Tibial nerve (tissue), 4 donors: ENCODE results near the gene PNO1. TPM values are rescaled to one million over a fixed set of nuclear protein-coding genes. Genes with fewer than 3 reads are reported as not detected.
"Not testable (repeated sequence)": the region's sequence is repeated elsewhere in the genome, so short reads cannot be mapped to it uniquely, and the experiment has no call there.

Experiments used
- DNase-seq, 2 donors: peaks; one replicate each; pipeline ENCODE4 v3.0.0-alpha.2; 2019; ENCODE audit warnings: low spot score in 2 of 2
- H3K27ac ChIP-seq, 4 donors: fragments of 200-600 bp; sonication (generic) in 3 of 4; one replicate each; pipeline ENCODE4 v1.5.1; 2017 to 2019; ENCODE audit warnings: mild to moderate bottlenecking in 1 of 4
- H3K27me3 ChIP-seq, 2 donors: fragments of 200-600 bp; sonication (generic) in 1 of 2; one replicate each; pipeline versions ENCODE4 v1.5.1 to v1.6.0; 2017 to 2019
- H3K36me3 ChIP-seq, 3 donors: fragments of 200-600 bp; sonication (generic); one replicate each; pipeline ENCODE4 v1.5.1; 2018 to 2019
- H3K4me1 ChIP-seq, 4 donors: fragments of 200-600 bp; sonication (generic) in 3 of 4; one replicate each; pipeline ENCODE4 v1.5.1; 2017 to 2019
- H3K4me3 ChIP-seq, 4 donors: fragments of 200-600 bp; sonication (generic) in 3 of 4; one replicate each; pipeline ENCODE4 v1.5.1; 2017 to 2019; ENCODE audit warnings: mild to moderate bottlenecking in 1 of 4, moderate library complexity in 1 of 4
- H3K9me3 ChIP-seq, 4 donors: fragments of 200-600 bp; sonication (generic) in 3 of 4; one replicate each; pipeline ENCODE4 v1.5.1; 2017 to 2019
- EP300 ChIP-seq, 2 donors: sonication (generic); formaldehyde crosslinking; IDR thresholded peaks; one replicate each; pipeline ENCODE4 v1.6.1; 2017; ENCODE audit warnings: antibody characterized with exemption in 2 of 2, mild to moderate bottlenecking in 1 of 2
- POLR2A ChIP-seq, 2 donors: fragments of 450-650 bp; IDR thresholded peaks; one replicate each; pipeline ENCODE4 v1.6.1; 2017; ENCODE audit warnings: antibody characterized with exemption in 2 of 2, mild to moderate bottlenecking in 2 of 2, moderate library complexity in 2 of 2
- WGBS, 2 donors: methylation state at CpG; one replicate each; pipeline ENCODE4 v1.1.5; 2018; 5-methylcytosine and 5-hydroxymethylcytosine counted together
- total RNA-seq, 4 donors: library from RNA; depleted of rRNA; stranded (reverse); fragments of >200 nt; gene quantifications; one replicate each; pipeline ENCODE4 v1.1.0, GENCODE V29; 2016
- TF ChIP-seq, protein P1 (sequence below), 5 experiments: fragments of 200-600 bp in 3 of 5; fragments of 450-650 bp in 2 of 5; sonication (generic) in 3 of 5; IDR thresholded peaks; one replicate each; pipeline ENCODE4 v1.5.1; 2016 to 2019; ENCODE audit warnings: antibody characterized with exemption in 5 of 5, mild to moderate bottlenecking in 3 of 5, moderate library complexity in 2 of 5

The PNO1 gene
- total RNA-seq, result 10 to 100 TPM; 12.7 to 28.5 (median 15.4) TPM

DNA sequence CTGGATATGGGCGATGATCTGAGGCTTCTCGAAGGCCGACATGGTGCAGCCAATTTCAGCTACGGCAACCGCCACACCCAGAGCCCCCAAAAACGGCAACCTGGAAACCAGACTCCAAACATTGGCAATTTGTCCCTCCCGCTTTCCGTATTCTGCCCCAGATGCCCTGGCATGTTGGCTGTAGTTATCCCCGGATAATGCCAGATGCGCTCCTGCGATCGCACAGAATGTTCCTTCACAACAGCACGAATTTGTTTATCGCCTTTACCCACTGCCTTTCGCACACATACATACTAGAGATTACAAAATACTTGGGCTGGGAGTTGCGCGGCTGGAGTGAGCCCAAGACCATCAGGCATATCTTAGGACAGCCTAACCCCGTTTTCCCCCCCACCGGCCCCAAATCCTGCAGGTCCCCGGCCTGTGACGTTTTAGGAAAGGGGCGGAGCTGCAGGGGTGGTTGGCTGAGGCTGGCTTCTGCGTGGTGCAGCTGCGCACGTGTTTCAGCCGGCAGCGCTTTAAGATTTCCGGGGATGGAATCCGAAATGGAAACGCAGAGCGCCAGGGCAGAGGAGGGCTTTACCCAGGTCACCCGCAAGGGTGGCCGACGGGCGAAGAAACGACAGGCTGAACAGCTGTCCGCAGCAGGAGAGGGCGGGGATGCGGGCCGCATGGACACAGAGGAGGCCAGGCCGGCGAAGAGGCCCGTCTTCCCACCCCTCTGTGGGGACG, at the start of gene PNO1:
Gene PNO1 (plus strand): TSS at position 487 of the 732 bp plus-strand sequence. CDS start 47 bp downstream, at position 534.
- WGBS, 2 donors, result 0 to 1% methylated on average over 37 to 42 of the region's 44 CpGs
- Histone ChIP-seq H3K4me1 (peaks cover 5 to 44% (median 22%) of the 10 kb centered on the region in 4 donors), H3K27ac (peak within 1 kb of the TSS; percentile 80 to 92 (median 87)), H3K27me3 (no peaks in the 10 kb centered on the region), H3K36me3 (peaks cover 0 to 26% (median 5%) of the 10 kb centered on the region in 3 donors), H3K9me3 (no peaks in the 10 kb centered on the region), H3K4me3 (peak within 1 kb of the TSS; percentile 73 to 93 (median 88))
- DNase-seq, result peak; percentile 93 to 97
- TF ChIP-seq, protein P1, sequence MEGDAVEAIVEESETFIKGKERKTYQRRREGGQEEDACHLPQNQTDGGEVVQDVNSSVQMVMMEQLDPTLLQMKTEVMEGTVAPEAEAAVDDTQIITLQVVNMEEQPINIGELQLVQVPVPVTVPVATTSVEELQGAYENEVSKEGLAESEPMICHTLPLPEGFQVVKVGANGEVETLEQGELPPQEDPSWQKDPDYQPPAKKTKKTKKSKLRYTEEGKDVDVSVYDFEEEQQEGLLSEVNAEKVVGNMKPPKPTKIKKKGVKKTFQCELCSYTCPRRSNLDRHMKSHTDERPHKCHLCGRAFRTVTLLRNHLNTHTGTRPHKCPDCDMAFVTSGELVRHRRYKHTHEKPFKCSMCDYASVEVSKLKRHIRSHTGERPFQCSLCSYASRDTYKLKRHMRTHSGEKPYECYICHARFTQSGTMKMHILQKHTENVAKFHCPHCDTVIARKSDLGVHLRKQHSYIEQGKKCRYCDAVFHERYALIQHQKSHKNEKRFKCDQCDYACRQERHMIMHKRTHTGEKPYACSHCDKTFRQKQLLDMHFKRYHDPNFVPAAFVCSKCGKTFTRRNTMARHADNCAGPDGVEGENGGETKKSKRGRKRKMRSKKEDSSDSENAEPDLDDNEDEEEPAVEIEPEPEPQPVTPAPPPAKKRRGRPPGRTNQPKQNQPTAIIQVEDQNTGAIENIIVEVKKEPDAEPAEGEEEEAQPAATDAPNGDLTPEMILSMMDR (IDR thresholded peaks at IDR 0.05), result peak in 1 of 5 experiments; percentile 47
- TF ChIP-seq EP300 (IDR thresholded peaks at IDR 0.05) (peak; percentile 76 to 93), POLR2A (IDR thresholded peaks at IDR 0.05) (peak in 1 of 2 donors; percentile 27)

GRCh38 chr2:68108120-68108519, 49.6 kb upstream of the PNO1 start:
- 87 to 91% methylated on average over 3 of the region's 3 CpGs for WGBS, 2 donors
- peaks cover 0 to 7% (median 0%) of the 10 kb centered on the region in 4 donors for H3K9me3 ChIP-seq
- no peak for TF ChIP-seq EP300 (IDR thresholded peaks at IDR 0.05)
- TF ChIP-seq, protein P1 (IDR thresholded peaks at IDR 0.05), result no peak
- TF ChIP-seq POLR2A (IDR thresholded peaks at IDR 0.05), result no peak

GRCh38 chr2:68110102-68110501, 47.6 kb upstream of the PNO1 start:
- 64 to 65% methylated on average over 3 of the region's 3 CpGs for WGBS, 2 donors
- no peak overlapping the region for H3K27ac ChIP-seq
- TF ChIP-seq, protein P1 (IDR thresholded peaks at IDR 0.05), result no peak
- TF ChIP-seq EP300 (IDR thresholded peaks at IDR 0.05) (no peak), POLR2A (IDR thresholded peaks at IDR 0.05) (no peak)
- H3K4me3 ChIP-seq, result no peak overlapping the region
- H3K27me3 ChIP-seq, result no peaks in the 10 kb centered on the region
- H3K36me3 ChIP-seq, result peaks cover 0 to 4% (median 0%) of the 10 kb centered on the region in 3 donors
- H3K9me3 ChIP-seq, result peaks cover 0 to 7% (median 0%) of the 10 kb centered on the region in 4 donors
- no peak for DNase-seq
- H3K4me1 ChIP-seq, result no peaks in the 10 kb centered on the region

More at GRCh38 chr2:68108120-68108519, 49.6 kb upstream of the PNO1 start:
- Histone ChIP-seq H3K27ac (no peak overlapping the region), H3K4me3 (no peak overlapping the region), H3K27me3 (no peaks in the 10 kb centered on the region), H3K36me3 (peaks cover 0 to 4% (median 0%) of the 10 kb centered on the region in 3 donors), H3K4me1 (peaks cover 0 to 5% (median 0%) of the 10 kb centered on the region in 4 donors)
- no peak for DNase-seq

- TF ChIP-seq, protein P1 (IDR thresholded peaks at IDR 0.05), result no peak
- TF ChIP-seq POLR2A (IDR thresholded peaks at IDR 0.05) (no peak), EP300 (IDR thresholded peaks at IDR 0.05) (no peak)
Observed at GRCh38 chr2:68115965-68116364, 41.7 kb upstream of the PNO1 start.

DNA sequence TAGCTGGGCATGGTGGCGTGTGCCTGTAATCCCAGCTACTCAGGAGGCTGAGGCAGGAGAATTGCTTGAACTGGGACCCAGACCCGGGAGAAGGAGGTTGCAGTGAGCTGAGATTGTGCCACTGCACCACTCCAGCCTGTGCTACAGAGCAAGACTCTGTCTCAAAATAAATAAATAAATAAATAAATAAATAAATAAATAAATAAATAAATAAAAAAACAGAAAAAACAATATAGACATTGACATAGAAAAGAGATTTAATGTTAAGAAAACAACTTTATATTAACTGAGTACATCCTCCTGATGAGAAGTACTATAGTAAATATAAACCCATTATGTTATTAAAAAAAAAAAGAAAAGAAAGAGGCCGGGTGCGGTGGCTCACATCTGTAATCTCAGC, 39.8 kb upstream of the PNO1 start:
- WGBS, 2 donors, result 93 to 96% methylated on average over 4 of the region's 4 CpGs

More at GRCh38 chr2:68115965-68116364, 41.7 kb upstream of the PNO1 start:
- H3K27ac ChIP-seq, result no peak overlapping the region
- H3K36me3 ChIP-seq, result no peaks in the 10 kb centered on the region
- no peak for DNase-seq
- H3K4me3 ChIP-seq, result no peak overlapping the region
- H3K9me3 ChIP-seq, result no peaks in the 10 kb centered on the region
- no peaks in the 10 kb centered on the region for H3K4me1 ChIP-seq
- no peaks in the 10 kb centered on the region for H3K27me3 ChIP-seq
- 78 to 88% methylated on average over 3 of the region's 3 CpGs for WGBS, 2 donors

More for the DNA sequence above, 39.8 kb upstream of the PNO1 start:
- not testable (repeated sequence) for H3K36me3 ChIP-seq, H3K27ac ChIP-seq, H3K4me3 ChIP-seq, H3K4me1 ChIP-seq, DNase-seq, H3K9me3 ChIP-seq, H3K27me3 ChIP-seq
